ENCODE measurements around the gene SCN2B.

DNA sequence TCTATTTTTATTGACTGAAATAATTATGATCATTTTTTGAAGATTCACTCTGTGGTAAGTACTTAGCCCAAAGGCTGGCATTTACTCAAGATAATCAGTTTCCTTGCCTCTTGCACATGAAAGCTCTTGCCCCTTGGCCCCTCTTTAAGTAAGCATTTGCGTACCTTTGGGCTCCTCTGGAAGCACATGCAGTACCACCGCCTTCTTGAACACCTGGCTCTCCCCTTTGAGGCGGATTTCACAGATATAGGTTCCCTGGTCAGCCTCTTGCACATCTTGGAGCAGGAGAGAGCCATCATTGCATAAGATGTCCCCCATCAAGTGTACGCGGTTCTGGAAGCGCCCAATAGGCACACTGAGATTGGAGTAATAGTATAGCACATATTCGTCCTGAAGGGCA lies 33.9 kb upstream of the SCN2B start:
- TF ChIP-seq POLR2A (IDR thresholded peaks at IDR 0.05), result no peak
- TF ChIP-seq, protein P1, sequence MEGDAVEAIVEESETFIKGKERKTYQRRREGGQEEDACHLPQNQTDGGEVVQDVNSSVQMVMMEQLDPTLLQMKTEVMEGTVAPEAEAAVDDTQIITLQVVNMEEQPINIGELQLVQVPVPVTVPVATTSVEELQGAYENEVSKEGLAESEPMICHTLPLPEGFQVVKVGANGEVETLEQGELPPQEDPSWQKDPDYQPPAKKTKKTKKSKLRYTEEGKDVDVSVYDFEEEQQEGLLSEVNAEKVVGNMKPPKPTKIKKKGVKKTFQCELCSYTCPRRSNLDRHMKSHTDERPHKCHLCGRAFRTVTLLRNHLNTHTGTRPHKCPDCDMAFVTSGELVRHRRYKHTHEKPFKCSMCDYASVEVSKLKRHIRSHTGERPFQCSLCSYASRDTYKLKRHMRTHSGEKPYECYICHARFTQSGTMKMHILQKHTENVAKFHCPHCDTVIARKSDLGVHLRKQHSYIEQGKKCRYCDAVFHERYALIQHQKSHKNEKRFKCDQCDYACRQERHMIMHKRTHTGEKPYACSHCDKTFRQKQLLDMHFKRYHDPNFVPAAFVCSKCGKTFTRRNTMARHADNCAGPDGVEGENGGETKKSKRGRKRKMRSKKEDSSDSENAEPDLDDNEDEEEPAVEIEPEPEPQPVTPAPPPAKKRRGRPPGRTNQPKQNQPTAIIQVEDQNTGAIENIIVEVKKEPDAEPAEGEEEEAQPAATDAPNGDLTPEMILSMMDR (IDR thresholded peaks at IDR 0.05), result no peak
